Fibroblast of gingiva (primary cell): Measurements from ENCODE around the gene RAB6C.
"Not testable (repeated sequence)": the region's sequence is repeated elsewhere in the genome, so short reads cannot be mapped to it uniquely, and the experiment has no call there.

Source experiments
- DNase-seq: peaks from one replicate; pipeline ENCODE4 v3.0.0-alpha.2; 2011; ENCODE audit warnings: low read depth

RAB6C gene

GRCh38 chr2:129996657-129997237, 17.3 kb downstream of the RAB6C start:
- DNase-seq: not testable (repeated sequence)

- DNase-seq: not testable (repeated sequence)
These were observed 19.3 kb downstream of the RAB6C start for GRCh38 chr2:129998771-129999170.

- not testable (repeated sequence) for DNase-seq
These were observed 26.4 kb downstream of the RAB6C start for GRCh38 chr2:130005862-130006261.

- DNase-seq: not testable (repeated sequence)
These were observed 37.2 kb downstream of the RAB6C start for GRCh38 chr2:130016701-130017100.

- DNase-seq: no peak
These were observed 39.9 kb downstream of the RAB6C start for GRCh38 chr2:130019402-130019801.

GRCh38 chr2:130020069-130020468, 40.6 kb downstream of the RAB6C start:
- DNase-seq: not testable (repeated sequence)

- DNase-seq: not testable (repeated sequence)
These were observed 46.5 kb downstream of the RAB6C start for GRCh38 chr2:130025931-130026330.
